ENCODE data around the gene IQCH. TPM values are rescaled to one million over a fixed set of nuclear protein-coding genes. Genes with fewer than 3 reads are reported as not detected.

Gene IQCH
- total RNA-seq, 1 experiment from 2014 or later: 1.9 TPM

- Mint-ChIP-seq H3K4me3 (0 out of 2 replicates have a peak overlapping the region, but pooled peaks have one; percentile 14), H3K9me3 (no peaks in the 10 kb centered on the region), H3K36me3 (peaks cover 9% of the 10 kb centered on the region; the same call in 1 of the 2 replicates), H3K27ac (peak overlapping the region; percentile 89), H3K4me1 (peaks cover 31% of the 10 kb centered on the region), H3K27me3 (ENCODE audit: low read depth) (no peaks in the 10 kb centered on the region)
- DNase-seq (ENCODE audit: low spot score): no peak
- TF ChIP-seq STAT6 (CRISPR knock-in tag; conservative IDR thresholded peaks at IDR 0.05; ENCODE audit: low read depth): no peak
- no peak for TF ChIP-seq HMGXB4 (CRISPR knock-in tag; IDR thresholded peaks at IDR 0.05)
- no peak for TF ChIP-seq NR1H2 (CRISPR knock-in tag; IDR thresholded peaks at IDR 0.05)
- no peak for TF ChIP-seq ZNF281 (CRISPR knock-in tag; IDR thresholded peaks at IDR 0.05)
- no peak for TF ChIP-seq FOXP1 (CRISPR knock-in tag; IDR thresholded peaks at IDR 0.05; ENCODE audit: borderline replicate concordance)
- no peak for TF ChIP-seq RORB (CRISPR knock-in tag; IDR thresholded peaks at IDR 0.05)
- no peak for TF ChIP-seq ZBTB43 (CRISPR knock-in tag; IDR thresholded peaks at IDR 0.05)
- TF ChIP-seq CREM (CRISPR knock-in tag; IDR thresholded peaks at IDR 0.05): no peak
- TF ChIP-seq HMGA2 (CRISPR knock-in tag; IDR thresholded peaks at IDR 0.05): no peak
- TF ChIP-seq NFE2L1 (CRISPR knock-in tag; IDR thresholded peaks at IDR 0.05): no peak
- TF ChIP-seq RELA (CRISPR knock-in tag; IDR thresholded peaks at IDR 0.05; ENCODE audit: borderline replicate concordance): no peak
- no peak for ATAC-seq
- CTCF ChIA-PET: interaction anchor here (0.6 to 1.7 kb wide), 4 partner anchors 24 to 287 kb away, joined by 3 to 5 read pairs (median 4); no protein-coding TSS in a partner anchor
- POLR2A ChIA-PET: no interaction called here
Observed at GRCh38 chr15:67548236-67548852, 293.8 kb downstream of the IQCH start.

GRCh38 chr15:67548862-67549651, 294.5 kb downstream of the IQCH start:
- ChIA-PET CTCF (interaction anchor here (0.6 to 1.7 kb wide), 5 partner anchors 23 to 605 kb away, joined by 3 to 5 read pairs (median 3); no protein-coding TSS in a partner anchor), POLR2A (no interaction called here)
- Mint-ChIP-seq H3K36me3 (peaks cover 9% of the 10 kb centered on the region; the same call in 1 of the 2 replicates), H3K4me1 (peaks cover 26% of the 10 kb centered on the region), H3K9me3 (no peaks in the 10 kb centered on the region), H3K27ac (no peak overlapping the region; the same call in 1 of the 2 replicates), H3K4me3 (peak overlapping the region; percentile 14; the same call in 1 of the 2 replicates), H3K27me3 (ENCODE audit: low read depth) (no peaks in the 10 kb centered on the region)
- ATAC-seq (peak; percentile 97), DNase-seq (ENCODE audit: low spot score) (peak; percentile 75)
- TF ChIP-seq ATF6 (CRISPR knock-in tag; IDR thresholded peaks at IDR 0.05): no peak
- no peak for TF ChIP-seq CBFB (CRISPR knock-in tag; IDR thresholded peaks at IDR 0.05; ENCODE audit: low read depth)
- no peak for TF ChIP-seq IRF2 (CRISPR knock-in tag; IDR thresholded peaks at IDR 0.05; ENCODE audit: borderline replicate concordance, low read depth)
- TF ChIP-seq ZNF121 (CRISPR knock-in tag; IDR thresholded peaks at IDR 0.05): no peak
- no peak for TF ChIP-seq GRHL2 (CRISPR knock-in tag; IDR thresholded peaks at IDR 0.05; ENCODE audit: insufficient replicate concordance, severe bottlenecking)
- TF ChIP-seq SMAD3 (CRISPR knock-in tag; IDR thresholded peaks at IDR 0.05; ENCODE audit: borderline replicate concordance): no peak
- TF ChIP-seq JUN (CRISPR knock-in tag; IDR thresholded peaks at IDR 0.05): no peak
- TF ChIP-seq ZNF512 (CRISPR knock-in tag; IDR thresholded peaks at IDR 0.05; ENCODE audit: borderline replicate concordance): no peak
- no peak for TF ChIP-seq NFYB (CRISPR knock-in tag; conservative IDR thresholded peaks at IDR 0.05; ENCODE audit: low read depth)
- TF ChIP-seq MXD4 (CRISPR knock-in tag; IDR thresholded peaks at IDR 0.05; ENCODE audit: borderline replicate concordance): no peak
